ENCODE data around the gene ZNF385A. TPM values are rescaled to one million over a fixed set of nuclear protein-coding genes. Genes with fewer than 3 reads are reported as not detected.

The ZNF385A gene
- total and polyA plus RNA-seq, 2 of the 8 experiments (the other 6 are each of a cell fraction or from before 2014, with no cell fraction given): 5.2 to 14.3 TPM

DNA sequence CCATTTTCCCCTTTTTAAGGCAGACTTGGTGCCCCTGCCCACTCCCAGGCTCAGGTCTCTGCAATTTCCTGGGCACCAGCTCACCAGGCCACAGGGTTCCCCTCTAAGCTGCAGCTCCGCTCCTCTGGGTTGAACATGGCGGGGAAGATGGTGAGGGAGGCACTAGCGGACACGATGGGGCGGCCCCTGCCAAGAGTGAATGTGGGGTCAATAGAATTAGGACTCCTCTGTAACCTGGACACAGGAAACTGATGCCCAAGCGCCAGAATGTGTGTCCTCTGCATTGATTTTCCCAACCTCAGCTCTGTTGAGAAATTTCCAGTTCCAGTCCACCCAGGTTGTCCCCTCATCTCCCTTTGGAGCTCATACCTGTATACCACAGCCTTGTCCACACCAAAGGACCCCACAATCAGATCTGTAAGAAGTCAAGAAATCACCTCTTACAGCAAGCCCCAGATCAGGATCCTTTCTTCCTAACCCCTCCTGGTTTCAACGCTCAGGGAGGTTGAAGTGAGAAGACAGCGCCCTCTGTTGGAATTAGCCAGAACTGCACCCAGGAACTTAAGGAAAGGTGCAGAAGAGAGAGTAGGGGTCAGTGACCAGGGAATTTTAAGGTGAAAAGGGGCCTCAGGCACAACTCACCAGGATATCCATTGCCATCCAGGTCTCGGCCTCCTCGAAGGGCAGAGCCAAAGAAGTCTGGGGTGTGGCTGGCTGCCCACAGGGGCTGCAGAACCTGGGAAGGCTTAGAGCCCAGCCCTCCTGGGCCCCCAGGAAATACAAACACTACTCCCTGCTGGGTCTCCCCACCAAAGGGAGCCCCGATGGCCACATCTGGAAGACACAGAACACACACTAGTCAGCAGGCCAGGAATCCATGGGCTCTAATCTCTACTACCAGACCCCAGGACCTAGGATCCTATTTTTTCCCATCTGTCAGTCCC is 19.8 kb upstream of the ZNF385A start (continued):
- TF ChIP-seq TEAD4 (IDR thresholded peaks at IDR 0.05; ENCODE audit: low read depth, low read length) (peak; percentile 59; the same call in 1 of the 2 replicates), CBX8 (IDR thresholded peaks at IDR 0.05; ENCODE audit: borderline replicate concordance, low read depth, low read length) (no peak), BCL11A (IDR thresholded peaks at IDR 0.05; ENCODE audit: low read depth in 2 of 2, low read length in 2 of 2) (no peak), RAD21 (IDR thresholded peaks at IDR 0.05 in 1 of 2, conservative IDR thresholded peaks at IDR 0.05 in 1 of 2; ENCODE audit: low read depth in 2 of 2, low read length in 2 of 2) (peak; percentile 52 to 68), BRCA1 (IDR thresholded peaks at IDR 0.05; ENCODE audit: low read depth, low read length) (no peak)
- TF ChIP-seq, protein P1, sequence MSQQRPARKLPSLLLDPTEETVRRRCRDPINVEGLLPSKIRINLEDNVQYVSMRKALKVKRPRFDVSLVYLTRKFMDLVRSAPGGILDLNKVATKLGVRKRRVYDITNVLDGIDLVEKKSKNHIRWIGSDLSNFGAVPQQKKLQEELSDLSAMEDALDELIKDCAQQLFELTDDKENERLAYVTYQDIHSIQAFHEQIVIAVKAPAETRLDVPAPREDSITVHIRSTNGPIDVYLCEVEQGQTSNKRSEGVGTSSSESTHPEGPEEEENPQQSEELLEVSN (IDR thresholded peaks at IDR 0.05): no peak
